HL-60 (cell line): ENCODE measurements around the gene ABCC4.

ENCODE experiments used
- DNase-seq, 2 experiments: peaks; one replicate each; pipeline ENCODE4 v3.0.0-alpha.2; 2010 to 2020; ENCODE audit warnings: low read depth in 1 of 2, low spot score in 1 of 2
- H3K27ac ChIP-seq: fragments of 250-450 bp; sonication (Bioruptor Pico); replicated peaks from 2 replicates; pipeline ENCODE4 v1.5.1; 2020; ENCODE audit warnings: mild to moderate bottlenecking, moderate library complexity
- H3K27me3 ChIP-seq: fragments of 250-450 bp; sonication (Bioruptor Pico); 2 replicates; pipeline ENCODE4 v1.5.1; 2021; ENCODE audit warnings: mild to moderate bottlenecking, moderate library complexity; ENCODE audit not compliant: insufficient read depth, poor library complexity, severe bottlenecking
- H3K4me3 ChIP-seq: replicated peaks from 2 replicates; pipeline ENCODE4 v1.5.1; 2011; ENCODE audit warnings: mild to moderate bottlenecking, control low read depth, low read length; ENCODE audit not compliant: insufficient read depth
- CTCF ChIP-seq: IDR thresholded peaks from one replicate; pipeline ENCODE4 v1.5.1; 2011; ENCODE audit warnings: low read length, control low read depth, inconsistent platforms; ENCODE audit not compliant: insufficient read depth
- GABPA ChIP-seq: IDR thresholded peaks from 2 replicates; pipeline ENCODE4 v1.6.1; 2012; ENCODE audit warnings: low read depth
- POLR2AphosphoS5 ChIP-seq: IDR thresholded peaks from 2 replicates; pipeline ENCODE4 v1.6.1; 2012; ENCODE audit warnings: low read depth
- REST ChIP-seq: IDR thresholded peaks from 2 replicates; pipeline ENCODE4 v1.6.1; 2012; ENCODE audit warnings: low read depth; ENCODE audit not compliant: insufficient replicate concordance
- SPI1 ChIP-seq: IDR thresholded peaks from 2 replicates; pipeline ENCODE4 v1.6.1; 2012; ENCODE audit warnings: low read depth, mild to moderate bottlenecking, borderline replicate concordance

ABCC4 gene

GRCh38 chr13:95304453-95304852, 3.2 kb upstream of the ABCC4 start:
- no peaks in the 10 kb centered on the region for H3K27me3 ChIP-seq
- no peak overlapping the region for H3K4me3 ChIP-seq
- no peak for TF ChIP-seq REST
- TF ChIP-seq SPI1, result peak; percentile 28; the same call in 1 of the 2 replicates
- no peak for DNase-seq
- no peak overlapping the region for H3K27ac ChIP-seq

- TF ChIP-seq GABPA, result no peak
- no peak for TF ChIP-seq CTCF
- H3K27ac ChIP-seq, result peak overlapping the region; percentile 52
- no peaks in the 10 kb centered on the region for H3K27me3 ChIP-seq
- peak overlapping the region; percentile 92 for H3K4me3 ChIP-seq
- DNase-seq, result no peak
Measured at GRCh38 chr13:95301968-95302393, 730 bp upstream of the ABCC4 start.

- no peaks in the 10 kb centered on the region for H3K27me3 ChIP-seq
- TF ChIP-seq CTCF (no peak), REST (no peak), GABPA (no peak), POLR2AphosphoS5 (no peak), SPI1 (no peak)
- peak overlapping the region; percentile 57; the same call in 1 of the 2 replicates for H3K27ac ChIP-seq
- H3K4me3 ChIP-seq, result peak overlapping the region; percentile 92
- peak; percentile 34 to 55 for DNase-seq
Measured at GRCh38 chr13:95300625-95301182, 547 bp downstream of the ABCC4 start.

GRCh38 chr13:95298971-95299621, 2.2 kb downstream of the ABCC4 start:
- TF ChIP-seq POLR2AphosphoS5 (no peak), REST (no peak), SPI1 (no peak), CTCF (no peak), GABPA (no peak)

More at GRCh38 chr13:95298971-95299621, 2.2 kb downstream of the ABCC4 start:
- no peak overlapping the region for H3K27ac ChIP-seq
- H3K4me3 ChIP-seq, result no peak overlapping the region
- no peaks in the 10 kb centered on the region for H3K27me3 ChIP-seq
- DNase-seq, result no peak
